ENCODE measurements around the gene HHLA2.
"Not testable (repeated sequence)": the region's sequence is repeated elsewhere in the genome, so short reads cannot be mapped to it uniquely, and the experiment has no call there.

The HHLA2 gene

GRCh38 chr3:108296239-108296638 lies at the start of gene HHLA2:
TSS of gene HHLA2 (plus strand) at chr3:108296548. CDS start at chr3:108351814, 55,266 bp downstream.
- in situ Hi-C loops (cut with MboI; ENCODE audit: low sequenced_read_pairs) = no loop called here

- in situ Hi-C loops (cut with MboI; ENCODE audit: low sequenced_read_pairs) = no loop called here
Observed at GRCh38 chr3:108250626-108251025, 45.7 kb upstream of the HHLA2 start.

- in situ Hi-C loops (cut with MboI; ENCODE audit: low sequenced_read_pairs) = no loop called here
Observed at GRCh38 chr3:108251265-108251664, 45.1 kb upstream of the HHLA2 start.

- in situ Hi-C loops (cut with MboI; ENCODE audit: low sequenced_read_pairs) = no loop called here
Observed at GRCh38 chr3:108251844-108252243, 44.5 kb upstream of the HHLA2 start.

- in situ Hi-C loops (cut with MboI; ENCODE audit: low sequenced_read_pairs) = no loop called here
Observed at GRCh38 chr3:108255131-108255530, 41.2 kb upstream of the HHLA2 start.

- in situ Hi-C loops (cut with MboI; ENCODE audit: low sequenced_read_pairs) = not testable (repeated sequence)
Observed at GRCh38 chr3:108264534-108265298, 31.6 kb upstream of the HHLA2 start.

GRCh38 chr3:108268235-108268634 lies 28.1 kb upstream of the HHLA2 start:
- in situ Hi-C loops (cut with MboI; ENCODE audit: low sequenced_read_pairs) = not testable (repeated sequence)

GRCh38 chr3:108271626-108272025 lies 24.7 kb upstream of the HHLA2 start:
- in situ Hi-C loops (cut with MboI; ENCODE audit: low sequenced_read_pairs) = no loop called here

- in situ Hi-C loops (cut with MboI; ENCODE audit: low sequenced_read_pairs) = not testable (repeated sequence)
Observed at GRCh38 chr3:108279066-108279465, 17.3 kb upstream of the HHLA2 start.

GRCh38 chr3:108280476-108280875 lies 15.9 kb upstream of the HHLA2 start:
- in situ Hi-C loops (cut with MboI; ENCODE audit: low sequenced_read_pairs) = no loop called here

- in situ Hi-C loops (cut with MboI; ENCODE audit: low sequenced_read_pairs) = no loop called here
Observed at GRCh38 chr3:108281670-108282069, 14.7 kb upstream of the HHLA2 start.

- in situ Hi-C loops (cut with MboI; ENCODE audit: low sequenced_read_pairs) = no loop called here
Observed at GRCh38 chr3:108283006-108283405, 13.3 kb upstream of the HHLA2 start.

GRCh38 chr3:108283989-108284388 lies 12.4 kb upstream of the HHLA2 start:
- in situ Hi-C loops (cut with MboI; ENCODE audit: low sequenced_read_pairs) = no loop called here

- in situ Hi-C loops (cut with MboI; ENCODE audit: low sequenced_read_pairs) = no loop called here
Observed at GRCh38 chr3:108285176-108285575, 11.2 kb upstream of the HHLA2 start.

GRCh38 chr3:108287146-108287545 lies 9.2 kb upstream of the HHLA2 start:
- in situ Hi-C loops (cut with MboI; ENCODE audit: low sequenced_read_pairs) = no loop called here

- in situ Hi-C loops (cut with MboI; ENCODE audit: low sequenced_read_pairs) = not testable (repeated sequence)
Observed at GRCh38 chr3:108288193-108288592, 8.2 kb upstream of the HHLA2 start.

- in situ Hi-C loops (cut with MboI; ENCODE audit: low sequenced_read_pairs) = no loop called here
Observed at GRCh38 chr3:108289159-108289558, 7.2 kb upstream of the HHLA2 start.

- in situ Hi-C loops (cut with MboI; ENCODE audit: low sequenced_read_pairs) = no loop called here
Observed at GRCh38 chr3:108292450-108292849, 3.9 kb upstream of the HHLA2 start.

GRCh38 chr3:108292905-108293328 lies 3.4 kb upstream of the HHLA2 start:
- in situ Hi-C loops (cut with MboI; ENCODE audit: low sequenced_read_pairs) = no loop called here

GRCh38 chr3:108293858-108294257 lies 2.5 kb upstream of the HHLA2 start:
- in situ Hi-C loops (cut with MboI; ENCODE audit: low sequenced_read_pairs) = no loop called here

- in situ Hi-C loops (cut with MboI; ENCODE audit: low sequenced_read_pairs) = no loop called here
Observed at GRCh38 chr3:108295421-108296175, 750 bp upstream of the HHLA2 start.

- in situ Hi-C loops (cut with MboI; ENCODE audit: low sequenced_read_pairs) = no loop called here
Observed at GRCh38 chr3:108297647-108298046, 1.3 kb downstream of the HHLA2 start.
